Spinal cord (tissue), 10 donors: ENCODE measurements around the gene SCIN. TPM values are rescaled to one million over a fixed set of nuclear protein-coding genes. Genes with fewer than 3 reads are reported as not detected.
A peak's percentile ranks its signal among the peaks of the same experiment; 100 is the strongest.
"Not testable (repeated sequence)": the region's sequence is repeated elsewhere in the genome, so short reads cannot be mapped to it uniquely, and the experiment has no call there.

Experiments used
- DNase-seq, 6 donors: peaks; one replicate each; pipeline versions ENCODE4 v3.0.0 to v3.0.0-alpha.2; 2013 to 2015; ENCODE audit warnings: low spot score in 6 of 6, low read depth in 4 of 6
- H3K27ac ChIP-seq: one replicate; pipeline ENCODE4 v1.5.1; 2013; ENCODE audit warnings: low read depth, low read length, control low read depth
- H3K27me3 ChIP-seq: one replicate; pipeline ENCODE4 v1.6.1; 2013; ENCODE audit warnings: low read length; ENCODE audit not compliant: control insufficient read depth, insufficient read depth
- H3K36me3 ChIP-seq: one replicate; pipeline ENCODE4 v1.6.1; 2013; ENCODE audit warnings: low read length; ENCODE audit not compliant: control insufficient read depth, insufficient read depth
- H3K4me1 ChIP-seq: one replicate; pipeline ENCODE4 v1.6.1; 2013; ENCODE audit warnings: low read length; ENCODE audit not compliant: control insufficient read depth, insufficient read depth
- H3K4me3 ChIP-seq: one replicate; pipeline ENCODE4 v1.5.1; 2013; ENCODE audit warnings: low read depth, low read length, control low read depth
- H3K9me3 ChIP-seq: one replicate; pipeline ENCODE4 v1.6.1; 2013; ENCODE audit warnings: low read length; ENCODE audit not compliant: control insufficient read depth, insufficient read depth
- WGBS: methylation state at CpG from one replicate; pipeline ENCODE4 v1.1.5; 2013; ENCODE audit warnings: missing lambda C conversion rate; ENCODE audit not compliant: insufficient coverage; 5-methylcytosine and 5-hydroxymethylcytosine counted together
- polyA plus RNA-seq, 2 donors: library from polyadenylated mRNA; unstranded; fragments of 120-200 nt; gene quantifications; one replicate each; pipeline ENCODE4 v1.2.1, GENCODE V29; 2013; ENCODE audit not compliant: insufficient read length in 2 of 2
- total RNA-seq, 2 donors: library from RNA; depleted of rRNA in 1 of 2; stranded (reverse); fragments of 120-200 nt in 1 of 2; fragments of >200 nt in 1 of 2; gene quantifications; one replicate each; pipeline versions ENCODE4 v1.2.3 to v1.2.4, GENCODE V29; 2013 to 2014
- donor health status: healthy.

Gene SCIN
- total and polyA plus RNA-seq, 4 donors = 7.5 to 17.0 (median 8.4) TPM

DNA sequence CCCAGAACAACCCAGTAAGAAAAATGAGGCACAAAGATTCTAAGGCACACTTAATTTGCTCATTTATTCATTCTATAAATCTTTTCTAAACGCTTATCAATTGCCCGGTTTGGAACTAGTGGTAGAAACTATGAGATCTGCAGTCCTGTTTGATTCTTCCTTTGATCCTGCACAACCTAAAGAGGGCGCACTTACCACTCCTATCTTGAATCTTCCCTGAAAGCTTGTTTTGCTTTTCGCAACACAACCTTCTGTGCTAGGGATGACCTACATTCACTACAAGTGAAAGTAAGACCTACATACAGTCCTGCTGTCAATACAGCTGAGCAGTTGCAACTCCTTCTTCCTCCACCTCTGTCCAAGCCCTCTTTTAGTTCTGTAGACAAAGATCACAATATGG lies 104.3 kb downstream of the SCIN start:
- Histone ChIP-seq H3K4me3 (no peak overlapping the region), H3K27me3 (no peaks in the 10 kb centered on the region), H3K9me3 (peaks cover 3% of the 10 kb centered on the region), H3K27ac (no peak overlapping the region), H3K4me1 (no peaks in the 10 kb centered on the region), H3K36me3 (no peaks in the 10 kb centered on the region)
- WGBS = 100% methylated on average over 2 of the region's 4 CpGs
- DNase-seq = no peak

DNA sequence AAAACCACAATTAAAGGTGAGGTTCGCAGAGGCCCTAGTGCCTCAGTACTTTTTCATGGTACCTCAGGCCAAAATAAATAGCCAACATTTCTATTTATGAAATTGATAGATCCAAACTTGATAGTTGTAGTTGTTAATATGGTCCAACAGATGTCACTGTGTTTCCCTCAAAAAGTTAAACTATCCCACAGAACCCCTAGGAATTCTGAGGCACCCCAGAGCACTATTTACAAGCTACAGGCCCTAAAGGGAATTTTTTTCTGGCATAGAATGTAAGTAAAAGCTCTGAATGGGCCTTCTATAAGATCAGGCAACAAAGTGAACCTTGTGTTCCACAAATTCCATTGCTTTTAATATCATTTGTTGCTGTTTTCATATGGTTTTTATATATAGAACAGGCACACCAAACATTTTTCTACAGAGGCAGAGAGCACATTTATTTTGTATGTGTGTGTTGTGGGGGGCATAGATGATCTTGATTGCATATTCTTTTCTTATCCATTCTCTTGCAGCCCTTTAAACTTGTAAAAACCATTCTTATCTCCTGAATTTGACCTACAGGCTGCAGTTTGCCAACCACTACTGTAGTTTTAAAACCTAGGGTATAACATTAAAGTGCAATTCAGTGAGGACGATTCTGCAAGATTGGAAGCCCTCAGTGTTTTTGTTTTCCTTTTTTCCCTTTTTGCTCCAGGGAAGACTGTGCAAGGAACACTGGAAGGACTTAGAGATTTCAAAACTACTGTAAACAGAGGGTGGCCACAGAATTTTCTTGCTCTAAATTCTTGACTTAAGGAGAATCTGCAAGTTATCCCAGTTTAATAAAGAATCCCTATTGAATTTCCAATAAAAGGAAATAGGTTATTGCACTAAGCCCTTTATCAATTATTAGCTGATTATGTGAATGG lies 113.4 kb downstream of the SCIN start:
- no peak overlapping the region for H3K27ac ChIP-seq
- H3K27me3 ChIP-seq = no peaks in the 10 kb centered on the region
- WGBS = no CpG with 5 or more reads among the region's 2 CpGs
- peaks cover 5% of the 10 kb centered on the region for H3K4me1 ChIP-seq
- no peak overlapping the region for H3K4me3 ChIP-seq
- DNase-seq = peak in 2 of 6 donors; percentile 57 to 72
- no peaks in the 10 kb centered on the region for H3K36me3 ChIP-seq
- no peaks in the 10 kb centered on the region for H3K9me3 ChIP-seq

DNA sequence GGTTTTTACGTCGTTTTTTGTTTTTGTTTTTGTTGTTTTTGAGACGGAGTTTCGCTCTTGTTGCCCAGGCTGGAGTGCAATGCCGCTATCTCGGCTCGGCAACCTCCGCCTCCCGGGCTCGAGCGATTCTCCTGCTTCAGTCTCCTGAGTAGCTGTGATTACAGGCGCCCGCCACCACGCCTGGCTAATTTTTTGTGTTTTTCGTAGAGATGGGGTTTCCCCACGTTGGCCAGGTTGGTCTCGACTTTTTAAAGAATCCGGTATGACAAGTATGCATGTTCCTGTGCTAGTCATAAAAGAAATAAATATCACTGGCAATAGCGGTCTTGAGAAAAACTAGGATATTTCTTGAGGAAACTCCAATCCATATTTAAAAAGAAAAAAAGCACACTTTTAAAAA lies 114.2 kb downstream of the SCIN start:
- no peak for DNase-seq
- Histone ChIP-seq H3K4me1 (peaks cover 5% of the 10 kb centered on the region), H3K9me3 (no peaks in the 10 kb centered on the region), H3K27ac (no peak overlapping the region), H3K4me3 (no peak overlapping the region), H3K27me3 (no peaks in the 10 kb centered on the region), H3K36me3 (no peaks in the 10 kb centered on the region)
- 98% methylated on average over 15 of the region's 19 CpGs for WGBS

DNA sequence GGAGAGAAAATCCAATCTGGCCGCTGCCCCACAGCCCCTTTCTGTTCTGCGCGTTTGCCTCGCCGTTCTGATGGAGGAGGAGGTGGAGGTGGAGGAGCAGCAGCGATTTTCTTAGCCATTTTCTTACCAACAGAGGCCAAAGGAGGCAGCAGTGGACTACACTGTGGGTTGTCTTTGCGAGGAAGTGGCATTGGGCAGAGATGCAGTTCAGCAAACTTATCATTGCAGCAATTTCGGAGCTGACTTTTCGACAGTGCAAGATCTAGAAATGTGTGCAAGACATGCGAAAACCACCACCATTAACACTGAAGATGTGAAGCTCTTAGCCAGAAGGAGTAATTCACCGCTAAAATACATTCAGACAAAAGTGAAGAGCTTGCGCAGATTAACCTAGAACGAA lies 115.0 kb downstream of the SCIN start:
- peaks cover 5% of the 10 kb centered on the region for H3K4me1 ChIP-seq
- peak in 2 of 6 donors; percentile 58 to 86 for DNase-seq
- no peaks in the 10 kb centered on the region for H3K9me3 ChIP-seq
- no peaks in the 10 kb centered on the region for H3K27me3 ChIP-seq
- no peak overlapping the region for H3K27ac ChIP-seq
- 58% methylated on average over 5 of the region's 13 CpGs for WGBS
- no peaks in the 10 kb centered on the region for H3K36me3 ChIP-seq
- peak overlapping the region; percentile 65 for H3K4me3 ChIP-seq

DNA sequence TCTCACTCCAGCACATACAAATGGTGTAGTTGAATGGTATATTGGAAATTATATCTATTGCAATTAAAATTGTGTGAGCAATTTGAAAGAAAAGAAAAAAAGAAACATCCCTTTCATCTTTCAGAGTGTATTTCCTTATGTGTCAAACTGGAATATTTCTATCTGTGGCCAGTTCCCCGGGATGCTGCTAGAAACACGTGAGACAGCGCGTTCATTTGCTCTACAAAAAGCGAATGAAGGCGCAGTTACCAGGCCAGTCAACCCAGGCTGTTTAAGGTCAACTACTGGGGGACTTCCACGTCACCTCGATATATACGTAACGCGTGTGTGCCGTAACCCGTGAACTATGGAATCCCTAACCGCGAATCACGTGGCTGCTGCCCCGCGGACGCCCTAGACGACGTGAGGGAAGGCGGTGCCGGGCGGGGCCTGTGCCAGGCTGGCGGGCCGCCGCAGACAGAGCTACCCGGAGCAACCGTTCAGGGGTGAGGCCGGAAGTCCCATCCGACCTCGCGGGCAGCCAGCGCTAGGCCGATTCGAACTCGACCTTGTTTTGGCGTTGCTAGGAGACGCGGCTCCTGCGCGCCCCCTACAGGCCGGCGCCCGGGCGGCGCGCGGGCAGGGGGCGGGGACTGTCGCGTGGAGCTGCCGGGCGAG lies 115.8 kb downstream of the SCIN start:
- no peaks in the 10 kb centered on the region for H3K36me3 ChIP-seq
- H3K27ac ChIP-seq = peak overlapping the region; percentile 90
- no peaks in the 10 kb centered on the region for H3K9me3 ChIP-seq
- peak overlapping the region; percentile 65 for H3K4me3 ChIP-seq
- H3K4me1 ChIP-seq = peaks cover 5% of the 10 kb centered on the region
- H3K27me3 ChIP-seq = no peaks in the 10 kb centered on the region
- peak; percentile 70 to 94 (median 78) for DNase-seq
- 5% methylated on average over 54 of the region's 54 CpGs for WGBS

DNA sequence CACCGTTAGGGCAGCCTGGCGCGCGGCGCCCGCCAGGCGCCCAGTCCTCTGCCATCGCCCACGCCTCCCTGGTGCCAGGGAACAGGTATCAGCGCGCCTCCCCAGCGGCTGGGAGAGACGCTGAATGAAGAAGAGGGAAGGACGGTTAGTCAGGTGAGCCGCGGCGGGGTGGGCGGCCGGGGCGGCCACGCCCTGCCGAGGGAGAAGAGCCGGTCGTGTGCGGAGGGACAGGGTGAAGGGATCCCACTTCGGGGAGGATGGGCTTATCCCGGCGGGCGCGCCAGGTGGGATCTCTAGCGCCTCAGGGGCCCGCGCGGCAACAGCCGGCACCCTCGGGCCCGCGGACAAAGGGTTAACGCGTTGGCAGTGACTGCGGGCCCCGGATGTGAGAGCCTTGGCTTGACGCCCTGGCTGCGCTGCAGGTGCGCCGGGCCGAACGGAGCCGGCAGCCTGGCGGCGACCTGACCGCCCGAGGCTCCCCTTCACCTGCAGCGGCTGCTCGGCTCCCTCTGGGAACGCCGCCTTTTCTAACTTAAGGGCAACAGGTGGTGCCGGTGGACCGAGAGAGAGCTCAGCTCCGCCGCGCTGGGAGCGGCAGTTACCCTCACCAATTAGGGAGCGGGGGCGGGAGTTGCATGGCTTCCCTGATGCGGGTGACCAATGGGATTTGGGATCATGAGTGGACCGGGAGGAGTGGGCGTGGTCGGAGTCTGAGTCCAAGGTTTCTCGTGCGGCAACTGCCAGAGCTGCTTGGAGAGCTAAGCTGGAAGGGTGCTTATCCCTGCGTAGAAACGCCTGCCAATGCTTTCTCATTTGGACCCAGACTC lies 116.6 kb downstream of the SCIN start, which contains the start of gene ARL4A:
TSS of gene ARL4A (plus strand) at position 743 of the 827 bp plus-strand sequence. CDS start 622 bp downstream, outside the sequence.
- Histone ChIP-seq H3K4me1 (peaks cover 5% of the 10 kb centered on the region), H3K27me3 (no peaks in the 10 kb centered on the region), H3K36me3 (no peaks in the 10 kb centered on the region), H3K4me3 (peak within 1 kb of the TSS; percentile 65), H3K27ac (peak within 1 kb of the TSS; percentile 90), H3K9me3 (no peaks in the 10 kb centered on the region)
- DNase-seq = peak; percentile 94 to 99 (median 96)
- under 1% methylated on average over 73 of the region's 73 CpGs for WGBS

DNA sequence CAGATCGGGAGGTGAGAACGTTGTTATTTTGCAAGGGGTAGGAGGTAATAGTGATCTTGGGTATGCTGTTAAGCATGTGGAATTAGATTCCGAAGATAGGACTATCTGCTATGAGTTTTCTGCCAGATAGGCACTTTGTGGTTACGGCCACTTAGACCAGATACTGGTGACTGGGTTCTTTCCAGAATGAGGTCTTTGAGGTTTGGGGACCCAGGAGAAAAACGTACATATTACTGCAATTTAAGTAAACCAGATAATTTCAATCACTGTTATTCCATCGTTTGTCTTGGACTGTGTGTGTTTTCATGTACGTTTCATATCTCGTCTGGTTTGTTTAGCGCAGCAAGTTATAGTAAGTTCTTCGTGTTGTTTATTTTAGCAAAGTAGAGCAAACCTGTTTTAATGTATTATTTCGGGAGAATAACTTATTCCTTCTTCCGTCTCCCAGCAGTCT lies 117.2 kb downstream of the SCIN start:
- 0% methylated on average over 4 of the region's 12 CpGs for WGBS

DNA sequence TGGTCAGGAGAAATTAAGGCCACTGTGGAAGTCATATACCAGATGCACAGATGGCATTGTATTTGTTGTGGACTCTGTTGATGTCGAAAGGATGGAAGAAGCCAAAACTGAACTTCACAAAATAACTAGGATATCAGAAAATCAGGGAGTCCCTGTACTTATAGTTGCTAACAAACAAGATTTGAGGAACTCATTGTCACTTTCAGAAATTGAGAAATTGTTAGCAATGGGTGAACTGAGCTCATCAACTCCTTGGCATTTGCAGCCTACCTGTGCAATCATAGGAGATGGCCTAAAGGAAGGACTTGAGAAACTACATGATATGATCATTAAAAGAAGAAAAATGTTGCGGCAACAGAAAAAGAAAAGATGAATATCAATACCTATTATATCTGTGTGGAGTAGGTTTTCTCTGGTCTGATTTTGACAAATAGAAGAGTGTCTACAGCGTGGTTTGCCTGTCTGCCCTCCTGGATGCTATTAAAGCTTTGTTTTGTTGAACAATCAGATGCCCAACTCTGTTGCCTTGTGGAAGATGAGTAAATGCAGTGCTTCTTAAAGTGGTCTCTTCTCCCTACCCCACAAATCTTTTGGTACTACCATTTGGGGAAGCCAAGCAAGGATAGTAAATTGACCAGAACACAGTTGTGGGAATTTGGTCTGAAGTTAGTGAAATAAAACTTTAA lies 118.1 kb downstream of the SCIN start:
- not testable (repeated sequence) for H3K9me3 ChIP-seq, H3K36me3 ChIP-seq, H3K27me3 ChIP-seq, DNase-seq, H3K4me1 ChIP-seq
- WGBS = no CpG with 5 or more reads among the region's 3 CpGs
- Histone ChIP-seq H3K27ac (peak overlapping the region; percentile 38), H3K4me3 (peak overlapping the region; percentile 65)

More for the DNA sequence above, 117.2 kb downstream of the SCIN start:
- peaks cover 5% of the 10 kb centered on the region for H3K4me1 ChIP-seq
- H3K36me3 ChIP-seq = no peaks in the 10 kb centered on the region
- DNase-seq = no peak
- H3K4me3 ChIP-seq = peak overlapping the region; percentile 65
- H3K9me3 ChIP-seq = no peaks in the 10 kb centered on the region
- H3K27me3 ChIP-seq = no peaks in the 10 kb centered on the region
- peak overlapping the region; percentile 55 for H3K27ac ChIP-seq

DNA sequence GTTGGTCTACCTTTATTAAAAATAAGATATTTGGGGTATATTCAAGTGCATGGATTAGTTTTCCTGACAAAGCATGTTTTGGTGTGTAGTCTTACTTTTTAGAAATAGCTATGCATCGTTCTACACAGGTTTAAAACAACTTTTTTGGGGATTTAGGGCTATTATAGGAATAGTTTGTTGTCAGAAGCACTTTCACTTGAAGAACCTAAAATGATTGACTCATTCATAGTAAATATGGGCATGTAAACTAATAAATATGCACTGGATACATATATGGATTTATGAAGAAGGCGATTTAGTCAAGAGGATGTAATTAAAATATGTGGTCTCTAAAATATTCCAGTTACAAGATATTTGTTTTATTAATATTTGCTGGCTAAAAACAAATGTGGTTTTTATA lies 118.9 kb downstream of the SCIN start:
- Histone ChIP-seq H3K4me3 (peak overlapping the region; percentile 65), H3K27ac (peak overlapping the region; percentile 38), H3K9me3 (no peaks in the 10 kb centered on the region), H3K36me3 (no peaks in the 10 kb centered on the region), H3K27me3 (no peaks in the 10 kb centered on the region), H3K4me1 (peaks cover 5% of the 10 kb centered on the region)
- no peak for DNase-seq
- WGBS = no CpG with 5 or more reads among the region's 2 CpGs
